ENCODE data around the gene COL5A1.

The COL5A1 gene

DNA sequence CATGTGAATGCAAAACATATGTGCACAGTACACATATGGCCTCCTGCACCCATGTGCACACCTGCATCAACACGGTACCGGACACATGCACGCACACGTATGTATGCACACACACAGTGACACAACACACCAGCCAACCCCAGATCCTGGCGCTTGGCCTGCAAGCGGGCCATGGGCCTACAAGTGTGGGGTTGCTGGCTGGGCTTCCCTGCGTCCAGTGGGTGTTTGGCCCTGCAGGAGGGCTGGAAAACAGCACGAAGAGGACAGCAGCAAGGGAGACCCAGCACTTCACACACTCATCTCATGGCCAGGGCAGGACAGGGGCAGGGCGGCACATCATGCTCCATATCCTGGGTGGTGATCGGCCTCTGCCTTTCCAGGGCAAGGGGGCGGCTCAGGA is 77.7 kb downstream of the COL5A1 start:
- H3K4me3 ChIP-seq (ENCODE audit: low read length): no peak overlapping the region
- TF ChIP-seq, protein P1, sequence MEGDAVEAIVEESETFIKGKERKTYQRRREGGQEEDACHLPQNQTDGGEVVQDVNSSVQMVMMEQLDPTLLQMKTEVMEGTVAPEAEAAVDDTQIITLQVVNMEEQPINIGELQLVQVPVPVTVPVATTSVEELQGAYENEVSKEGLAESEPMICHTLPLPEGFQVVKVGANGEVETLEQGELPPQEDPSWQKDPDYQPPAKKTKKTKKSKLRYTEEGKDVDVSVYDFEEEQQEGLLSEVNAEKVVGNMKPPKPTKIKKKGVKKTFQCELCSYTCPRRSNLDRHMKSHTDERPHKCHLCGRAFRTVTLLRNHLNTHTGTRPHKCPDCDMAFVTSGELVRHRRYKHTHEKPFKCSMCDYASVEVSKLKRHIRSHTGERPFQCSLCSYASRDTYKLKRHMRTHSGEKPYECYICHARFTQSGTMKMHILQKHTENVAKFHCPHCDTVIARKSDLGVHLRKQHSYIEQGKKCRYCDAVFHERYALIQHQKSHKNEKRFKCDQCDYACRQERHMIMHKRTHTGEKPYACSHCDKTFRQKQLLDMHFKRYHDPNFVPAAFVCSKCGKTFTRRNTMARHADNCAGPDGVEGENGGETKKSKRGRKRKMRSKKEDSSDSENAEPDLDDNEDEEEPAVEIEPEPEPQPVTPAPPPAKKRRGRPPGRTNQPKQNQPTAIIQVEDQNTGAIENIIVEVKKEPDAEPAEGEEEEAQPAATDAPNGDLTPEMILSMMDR (conservative IDR thresholded peaks at IDR 0.05; ENCODE audit: low read length): no peak
- DNase-seq (ENCODE audit: low read depth): no peak

DNA sequence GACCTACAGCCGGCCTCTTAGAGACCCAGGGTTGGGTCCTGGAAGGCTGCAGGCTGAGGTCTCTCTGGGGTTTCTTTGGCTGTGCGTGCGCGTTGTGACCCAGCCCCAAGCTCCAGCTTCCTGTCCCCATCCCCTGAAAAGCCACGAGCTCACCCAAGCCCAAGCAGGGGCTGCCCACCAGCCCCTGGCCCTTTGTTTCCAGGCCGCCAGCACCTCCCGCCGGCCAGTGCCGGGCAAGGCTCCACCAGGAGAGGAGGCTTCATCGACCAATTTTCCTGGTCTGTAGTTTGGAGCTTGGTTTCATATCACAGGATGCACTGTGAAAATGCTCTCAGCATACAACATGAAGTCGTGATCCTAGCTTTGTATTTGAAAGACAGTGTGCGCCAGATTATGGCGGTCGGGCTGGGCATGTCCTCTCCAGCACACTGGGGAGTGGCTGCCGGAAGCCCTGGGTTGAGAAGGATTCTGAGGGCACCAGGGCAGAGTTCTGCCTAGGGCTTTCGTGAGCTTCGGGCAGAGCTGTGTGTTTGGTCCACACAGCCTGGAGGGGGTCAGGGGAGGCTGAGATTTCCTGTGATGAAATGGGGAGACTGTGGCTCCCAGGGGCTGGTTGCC is 78.6 kb downstream of the COL5A1 start:
- H3K4me3 ChIP-seq (ENCODE audit: low read length): no peak overlapping the region
- no peak for DNase-seq (ENCODE audit: low read depth)
- TF ChIP-seq, protein P1 (conservative IDR thresholded peaks at IDR 0.05; ENCODE audit: low read length): no peak

- no peak for DNase-seq (ENCODE audit: low read depth)
- TF ChIP-seq, protein P1 (conservative IDR thresholded peaks at IDR 0.05; ENCODE audit: low read length): no peak
- H3K4me3 ChIP-seq (ENCODE audit: low read length): no peak overlapping the region
Observed at GRCh38 chr9:134720796-134721195, 79.2 kb downstream of the COL5A1 start.

GRCh38 chr9:134721344-134721743 is 79.7 kb downstream of the COL5A1 start:
- TF ChIP-seq, protein P1 (conservative IDR thresholded peaks at IDR 0.05; ENCODE audit: low read length): no peak
- no peak overlapping the region for H3K4me3 ChIP-seq (ENCODE audit: low read length)
- DNase-seq (ENCODE audit: low read depth): no peak

DNA sequence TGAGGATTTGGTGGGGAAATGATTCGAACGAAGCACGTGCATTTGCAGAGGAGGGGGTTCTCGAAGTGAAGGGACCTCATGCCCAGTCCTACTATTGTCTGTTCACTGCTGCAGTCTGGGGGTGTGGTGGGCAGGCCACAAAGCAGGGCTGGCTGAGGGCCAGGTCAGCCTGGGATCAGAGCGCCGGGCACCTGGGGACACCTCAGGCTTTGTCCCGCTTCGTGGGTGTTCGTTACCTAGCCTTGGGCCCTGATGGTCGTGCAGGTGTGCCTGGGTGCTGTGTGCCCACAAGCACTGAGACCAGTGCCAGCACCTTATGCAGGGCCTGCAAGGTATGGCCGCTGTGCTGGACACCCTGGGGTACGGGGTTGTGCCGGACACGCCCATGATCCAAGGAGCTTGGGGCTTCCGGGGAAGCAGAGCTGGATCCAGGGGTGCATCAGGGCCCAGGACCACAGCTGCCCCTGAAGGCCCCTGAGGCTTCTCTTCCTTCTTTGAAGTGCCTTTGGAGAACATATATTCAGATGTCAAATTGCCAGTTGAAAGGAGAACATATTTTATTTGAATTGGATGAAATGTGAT is 80.6 kb downstream of the COL5A1 start:
- TF ChIP-seq, protein P1 (conservative IDR thresholded peaks at IDR 0.05; ENCODE audit: low read length): no peak
- H3K4me3 ChIP-seq (ENCODE audit: low read length): no peak overlapping the region
- DNase-seq (ENCODE audit: low read depth): no peak

DNA sequence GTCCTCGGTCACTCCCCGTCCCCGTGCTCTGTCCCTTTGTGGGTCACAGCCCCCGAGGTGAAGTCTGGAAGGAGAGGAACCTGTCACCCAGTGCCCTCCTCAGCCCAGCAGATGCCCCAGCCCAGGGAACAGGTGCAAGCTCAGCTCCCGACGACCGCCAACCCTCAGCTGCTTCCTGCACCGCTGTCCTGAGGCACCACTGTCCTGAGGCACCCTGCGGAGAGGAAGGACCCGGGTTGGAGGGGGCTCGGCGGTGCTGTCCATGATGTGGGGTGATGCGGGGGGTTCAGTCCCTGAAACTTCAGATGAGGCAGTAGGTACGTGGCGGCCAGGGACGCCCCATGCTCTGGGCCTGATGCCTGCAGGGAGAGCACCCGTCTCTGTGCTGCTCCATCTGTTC is 81.4 kb downstream of the COL5A1 start:
- DNase-seq (ENCODE audit: low read depth): no peak
- H3K4me3 ChIP-seq (ENCODE audit: low read length): no peak overlapping the region
- TF ChIP-seq, protein P1 (conservative IDR thresholded peaks at IDR 0.05; ENCODE audit: low read length): no peak

DNA sequence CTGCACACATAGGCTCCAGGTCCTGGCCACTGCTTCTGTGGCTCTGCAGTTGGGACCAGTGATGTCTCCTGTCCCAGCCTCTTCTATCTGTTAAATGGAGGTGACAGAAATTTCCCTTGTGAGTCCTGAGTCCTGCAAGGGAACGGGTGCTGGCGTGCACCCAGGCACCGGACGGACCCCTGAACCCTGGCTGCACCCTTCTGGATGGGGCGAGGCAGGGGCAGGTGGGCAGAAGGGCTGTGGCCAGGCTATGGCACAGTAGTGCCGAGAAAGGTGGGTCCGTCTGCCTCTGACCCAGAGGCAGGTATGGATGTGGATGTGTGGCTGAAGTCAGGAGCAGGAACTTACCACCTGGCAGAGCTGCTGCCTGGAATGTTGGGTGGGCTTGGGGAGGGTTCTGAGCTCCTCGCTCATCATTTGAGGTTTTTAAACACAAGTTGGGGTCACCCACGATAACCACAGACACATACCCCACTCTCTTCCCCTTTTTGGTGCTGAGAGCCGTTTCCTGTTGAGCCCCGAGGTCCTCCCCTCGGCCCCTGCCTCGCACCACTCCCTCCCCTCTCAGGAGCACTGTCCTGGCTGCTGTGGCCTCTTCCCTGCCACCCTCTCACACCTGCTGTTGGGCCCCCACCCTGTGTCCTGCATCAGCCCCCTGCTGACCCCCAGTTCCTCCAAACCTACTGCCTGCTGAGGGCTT is 82.0 kb downstream of the COL5A1 start:
- H3K4me3 ChIP-seq (ENCODE audit: low read length): no peak overlapping the region
- TF ChIP-seq, protein P1 (conservative IDR thresholded peaks at IDR 0.05; ENCODE audit: low read length): no peak
- no peak for DNase-seq (ENCODE audit: low read depth)
